GM23248 (cell line): Measurements from ENCODE around the gene DNAH14. TPM values are rescaled to one million over a fixed set of nuclear protein-coding genes. Genes with fewer than 3 reads are reported as not detected.

Experiments
- DNase-seq: peaks from one replicate; pipeline ENCODE4 v3.0.0-alpha.2; 2015
- H2AFZ ChIP-seq: fragments of 200-600 bp; sonication (generic); 2 replicates; pipeline ENCODE4 v1.6.1; 2016; ENCODE audit warnings: antibody characterized with exemption
- H3F3A ChIP-seq: fragments of 200-600 bp; sonication (generic); 2 replicates; pipeline ENCODE4 v1.6.1; 2016; ENCODE audit warnings: mild to moderate bottlenecking, antibody characterized with exemption, mixed run types; ENCODE audit not compliant: insufficient read depth
- H3K27ac ChIP-seq: fragments of 200-600 bp; sonication (generic); 2 replicates; pipeline ENCODE4 v1.5.1; 2016; ENCODE audit warnings: mild to moderate bottlenecking
- H3K27me3 ChIP-seq: fragments of 200-600 bp; sonication (generic); replicated peaks from 2 replicates; pipeline ENCODE4 v1.6.1; 2016; ENCODE audit warnings: mild to moderate bottlenecking; ENCODE audit not compliant: insufficient read depth
- H3K36me3 ChIP-seq: fragments of 200-600 bp; sonication (generic); 2 replicates; pipeline ENCODE4 v1.6.1; 2016; ENCODE audit warnings: low read depth, mild to moderate bottlenecking
- H3K4me1 ChIP-seq: fragments of 200-600 bp; sonication (generic); 2 replicates; pipeline ENCODE4 v1.6.1; 2016; ENCODE audit warnings: mild to moderate bottlenecking; ENCODE audit not compliant: insufficient read depth
- H3K4me2 ChIP-seq: fragments of 200-600 bp; sonication (generic); one replicate; pipeline ENCODE4 v1.6.1; 2016; ENCODE audit warnings: mild to moderate bottlenecking; ENCODE audit not compliant: unreplicated experiment
- H3K4me3 ChIP-seq: fragments of 200-600 bp; sonication (generic); 2 replicates; pipeline ENCODE4 v1.5.1; 2016; ENCODE audit warnings: mild to moderate bottlenecking
- H3K79me2 ChIP-seq: fragments of 200-600 bp; sonication (generic); 2 replicates; pipeline ENCODE4 v1.6.1; 2016; ENCODE audit warnings: mild to moderate bottlenecking; ENCODE audit not compliant: insufficient read depth
- H3K9ac ChIP-seq: fragments of 200-600 bp; sonication (generic); 2 replicates; pipeline ENCODE4 v1.6.1; 2016; ENCODE audit warnings: mild to moderate bottlenecking
- H3K9me2 ChIP-seq: fragments of 200-600 bp; sonication (generic); 2 replicates; pipeline ENCODE4 v1.6.1; 2016; ENCODE audit warnings: mixed run types, mild to moderate bottlenecking, moderate library complexity; ENCODE audit not compliant: insufficient read depth
- H3K9me3 ChIP-seq: fragments of 200-600 bp; sonication (generic); one replicate; pipeline ENCODE4 v1.6.1; 2017; ENCODE audit warnings: low read depth
- H4K20me1 ChIP-seq: fragments of 200-600 bp; sonication (generic); 2 replicates; pipeline ENCODE4 v1.6.0; 2016; ENCODE audit not compliant: insufficient read depth
- EZH2 ChIP-seq: fragments of 200-600 bp; sonication (generic); IDR thresholded peaks from 2 replicates; pipeline ENCODE4 v1.6.1; 2018; ENCODE audit warnings: antibody characterized with exemption, mild to moderate bottlenecking; ENCODE audit not compliant: insufficient read depth, poor library complexity, severe bottlenecking
- EZH2phosphoT487 ChIP-seq: fragments of 200-600 bp; sonication (generic); IDR thresholded peaks from 2 replicates; pipeline ENCODE4 v1.6.1; 2018; ENCODE audit warnings: antibody characterized with exemption, moderate library complexity, mild to moderate bottlenecking, low read depth; ENCODE audit not compliant: insufficient read depth
- WGBS, 2 experiments: methylation state at CpG; one replicate each; pipeline ENCODE4 v1.1.6; 2015 to 2017; ENCODE audit warnings: low lambda C conversion rate in 2 of 2, low coverage in 1 of 2; ENCODE audit errors: missing lambda C conversion rate in 2 of 2; 5-methylcytosine and 5-hydroxymethylcytosine counted together
- in situ Hi-C: fragments of 300-500 bp; cut with MboI; formaldehyde crosslinking; loops from 2 replicates; pipeline ENCODE4 v1.15.0; 2020
- polyA plus RNA-seq: library from polyadenylated mRNA; unstranded; fragments of >200 nt; fragmentation: Nextera tagmentation; extraction: Ambion mirVana; gene quantifications from 2 replicates; pipeline ENCODE4 v1.2.1, GENCODE V29; 2016
- total RNA-seq: library from RNA; depleted of rRNA; stranded (reverse); fragments of >200 nt; shearing (Covaris generic); gene quantifications from 2 replicates; pipeline ENCODE4 v1.2.3, GENCODE V29; 2014

The DNAH14 gene
- total and polyA plus RNA-seq, 2 experiments from 2014 or later = 9.9 to 20.8 TPM

GRCh38 chr1:224901087-224901810, 28.2 kb upstream of the DNAH14 start:
- no peaks in the 10 kb centered on the region for H3K9me2 ChIP-seq
- no peak overlapping the region for H3K4me2 ChIP-seq
- in situ Hi-C loops = no loop called here
- no peak for TF ChIP-seq EZH2phosphoT487
- TF ChIP-seq EZH2 = no peak
- H3K36me3 ChIP-seq = no peaks in the 10 kb centered on the region
- no peaks in the 10 kb centered on the region for H3K79me2 ChIP-seq
- no peak for DNase-seq
- no peaks in the 10 kb centered on the region for H3K9me3 ChIP-seq
- H3K9ac ChIP-seq = no peak overlapping the region
- no peaks in the 10 kb centered on the region for H3F3A ChIP-seq
- H3K4me3 ChIP-seq = no peak overlapping the region
- no peaks in the 10 kb centered on the region for H4K20me1 ChIP-seq
- H3K4me1 ChIP-seq = no peaks in the 10 kb centered on the region
- 27% methylated on average over 5 of the region's 5 CpGs for WGBS, 2 experiments
- no peak overlapping the region for H3K27ac ChIP-seq
- peaks cover 23% of the 10 kb centered on the region for H3K27me3 ChIP-seq
- H2AFZ ChIP-seq = no peak overlapping the region

- H2AFZ ChIP-seq = no peak overlapping the region
- H3K79me2 ChIP-seq = no peaks in the 10 kb centered on the region
- WGBS, 2 experiments = 54 to 55% methylated on average over 2 of the region's 2 CpGs
- no peak for DNase-seq
- H4K20me1 ChIP-seq = no peaks in the 10 kb centered on the region
- H3K9ac ChIP-seq = no peak overlapping the region
- H3F3A ChIP-seq = no peaks in the 10 kb centered on the region
- no peaks in the 10 kb centered on the region for H3K36me3 ChIP-seq
- in situ Hi-C loops = no loop called here
- no peaks in the 10 kb centered on the region for H3K9me3 ChIP-seq
- no peak overlapping the region for H3K27ac ChIP-seq
- TF ChIP-seq EZH2 (no peak), EZH2phosphoT487 (no peak)
- H3K27me3 ChIP-seq = peaks cover 37% of the 10 kb centered on the region
- no peaks in the 10 kb centered on the region for H3K9me2 ChIP-seq
- H3K4me1 ChIP-seq = no peaks in the 10 kb centered on the region
- H3K4me3 ChIP-seq = no peak overlapping the region
- no peak overlapping the region for H3K4me2 ChIP-seq
These were observed 25.5 kb upstream of the DNAH14 start for GRCh38 chr1:224903955-224904354.

GRCh38 chr1:224906340-224906739, 23.1 kb upstream of the DNAH14 start:
- Histone ChIP-seq H3K9me3 (no peaks in the 10 kb centered on the region), H3K36me3 (no peaks in the 10 kb centered on the region), H3K4me1 (no peaks in the 10 kb centered on the region), H3K27ac (no peak overlapping the region), H3K4me3 (no peak overlapping the region), H4K20me1 (no peaks in the 10 kb centered on the region), H2AFZ (no peak overlapping the region), H3K9ac (no peak overlapping the region), H3K79me2 (no peaks in the 10 kb centered on the region), H3K9me2 (no peaks in the 10 kb centered on the region), H3F3A (no peaks in the 10 kb centered on the region), H3K27me3 (peaks cover 37% of the 10 kb centered on the region), H3K4me2 (no peak overlapping the region)
- TF ChIP-seq EZH2 (no peak), EZH2phosphoT487 (no peak)
- no peak for DNase-seq
- WGBS, 2 experiments = 81 to 82% methylated on average over 1 of the region's 1 CpG
- in situ Hi-C loops = no loop called here

- Histone ChIP-seq H3K79me2 (no peaks in the 10 kb centered on the region), H3K9me3 (no peaks in the 10 kb centered on the region), H3K4me3 (no peak overlapping the region), H3F3A (no peaks in the 10 kb centered on the region), H3K27me3 (peaks cover 15% of the 10 kb centered on the region), H2AFZ (no peak overlapping the region), H3K4me2 (no peak overlapping the region), H4K20me1 (no peaks in the 10 kb centered on the region), H3K36me3 (no peaks in the 10 kb centered on the region), H3K4me1 (no peaks in the 10 kb centered on the region), H3K9me2 (no peaks in the 10 kb centered on the region), H3K27ac (no peak overlapping the region), H3K9ac (no peak overlapping the region)
- TF ChIP-seq EZH2 = no peak
- DNase-seq = no peak
- in situ Hi-C loops = no loop called here
These were observed 18.3 kb upstream of the DNAH14 start for GRCh38 chr1:224911217-224911616.
